Astrocyte (in vitro differentiated cells and primary cell): Measurements from ENCODE around the gene TASOR. TPM values are rescaled to one million over a fixed set of nuclear protein-coding genes. Genes with fewer than 3 reads are reported as not detected.
"Not testable (repeated sequence)": the region's sequence is repeated elsewhere in the genome, so short reads cannot be mapped to it uniquely, and the experiment has no call there.

Experiments used
- DNase-seq: peaks from one replicate; pipeline ENCODE4 v3.0.0-alpha.2; 2010; ENCODE audit warnings: low read depth
- FAIRE-seq: peaks from 2 replicates; lab custom pipeline; 2011; peaks lifted over from hg19 to GRCh38; lab: Jason Lieb, UNC
- H2AFZ ChIP-seq: 2 replicates; pipeline ENCODE4 v1.6.0; 2012; ENCODE audit warnings: low read depth, low read length, inconsistent platforms
- H3K27ac ChIP-seq: 2 replicates; pipeline ENCODE4 v1.5.1; 2011; ENCODE audit warnings: low read depth, low read length, inconsistent platforms
- H3K27me3 ChIP-seq: 2 replicates; pipeline ENCODE4 v1.6.0; 2011; ENCODE audit warnings: low read length, inconsistent platforms; ENCODE audit not compliant: insufficient read depth
- H3K36me3 ChIP-seq: 2 replicates; pipeline ENCODE4 v1.5.1; 2011; ENCODE audit warnings: low read length, inconsistent platforms; ENCODE audit not compliant: insufficient read depth
- H3K4me1 ChIP-seq: 2 replicates; pipeline ENCODE4 v1.5.1; 2011; ENCODE audit warnings: low read length, inconsistent platforms; ENCODE audit not compliant: insufficient read depth
- H3K4me2 ChIP-seq: 2 replicates; pipeline ENCODE4 v1.6.0; 2012; ENCODE audit warnings: low read length, inconsistent platforms
- H3K4me3 ChIP-seq: 2 replicates; pipeline ENCODE4 v1.5.1; 2011; ENCODE audit warnings: low read depth, mild to moderate bottlenecking, low read length, inconsistent platforms; ENCODE audit not compliant: insufficient read depth
- H3K79me2 ChIP-seq: 2 replicates; pipeline ENCODE4 v1.6.0; 2012; ENCODE audit warnings: mild to moderate bottlenecking, low read length, inconsistent platforms; ENCODE audit not compliant: insufficient read depth
- H3K9ac ChIP-seq: 2 replicates; pipeline ENCODE4 v1.6.0; 2012; ENCODE audit warnings: mild to moderate bottlenecking, low read length, inconsistent platforms
- H3K9me3 ChIP-seq: 2 replicates; pipeline ENCODE4 v1.5.1; 2012; ENCODE audit warnings: low read depth, mild to moderate bottlenecking, low read length, inconsistent platforms; ENCODE audit not compliant: insufficient read depth
- H4K20me1 ChIP-seq: 2 replicates; pipeline ENCODE4 v1.6.0; 2012; ENCODE audit warnings: low read length, inconsistent platforms; ENCODE audit not compliant: insufficient read depth
- H3K27ac Mint-ChIP-seq: one replicate; pipeline ENCODE4 v1.8.0; 2021; ENCODE audit warnings: mild to moderate bottlenecking, mixed read lengths; ENCODE audit not compliant: unreplicated experiment
- H3K27me3 Mint-ChIP-seq: one replicate; pipeline ENCODE4 v1.8.0; 2021; ENCODE audit warnings: low read depth, mixed read lengths; ENCODE audit not compliant: unreplicated experiment
- H3K36me3 Mint-ChIP-seq: one replicate; pipeline ENCODE4 v1.8.0; 2021; ENCODE audit warnings: low read depth, mixed read lengths; ENCODE audit not compliant: unreplicated experiment
- H3K4me1 Mint-ChIP-seq: one replicate; pipeline ENCODE4 v1.8.0; 2021; ENCODE audit warnings: low read depth, mixed read lengths; ENCODE audit not compliant: unreplicated experiment
- H3K4me3 Mint-ChIP-seq: one replicate; pipeline ENCODE4 v1.8.0; 2021; ENCODE audit warnings: mild to moderate bottlenecking, moderate library complexity, mixed read lengths; ENCODE audit not compliant: unreplicated experiment
- H3K9me3 Mint-ChIP-seq: one replicate; pipeline ENCODE4 v1.8.0; 2021; ENCODE audit warnings: mild to moderate bottlenecking, mixed read lengths; ENCODE audit not compliant: unreplicated experiment
- EZH2 ChIP-seq: IDR thresholded peaks from 2 replicates; pipeline ENCODE4 v1.6.1; 2012; ENCODE audit warnings: mild to moderate bottlenecking, low read length, inconsistent platforms; ENCODE audit not compliant: insufficient read depth
- total RNA-seq: library from RNA; stranded (reverse); gene quantifications from 2 replicates; pipeline ENCODE4 v1.2.1, GENCODE V29; 2021
- TF ChIP-seq, protein P1 (sequence below): IDR thresholded peaks from 2 replicates; pipeline ENCODE4 v1.5.1; 2011; ENCODE audit warnings: low read depth, mild to moderate bottlenecking, inconsistent platforms, low read length, moderate library complexity; ENCODE audit not compliant: insufficient read depth

The TASOR gene
- total RNA-seq, 1 donor from 2014 or later: 42.0 TPM

DNA sequence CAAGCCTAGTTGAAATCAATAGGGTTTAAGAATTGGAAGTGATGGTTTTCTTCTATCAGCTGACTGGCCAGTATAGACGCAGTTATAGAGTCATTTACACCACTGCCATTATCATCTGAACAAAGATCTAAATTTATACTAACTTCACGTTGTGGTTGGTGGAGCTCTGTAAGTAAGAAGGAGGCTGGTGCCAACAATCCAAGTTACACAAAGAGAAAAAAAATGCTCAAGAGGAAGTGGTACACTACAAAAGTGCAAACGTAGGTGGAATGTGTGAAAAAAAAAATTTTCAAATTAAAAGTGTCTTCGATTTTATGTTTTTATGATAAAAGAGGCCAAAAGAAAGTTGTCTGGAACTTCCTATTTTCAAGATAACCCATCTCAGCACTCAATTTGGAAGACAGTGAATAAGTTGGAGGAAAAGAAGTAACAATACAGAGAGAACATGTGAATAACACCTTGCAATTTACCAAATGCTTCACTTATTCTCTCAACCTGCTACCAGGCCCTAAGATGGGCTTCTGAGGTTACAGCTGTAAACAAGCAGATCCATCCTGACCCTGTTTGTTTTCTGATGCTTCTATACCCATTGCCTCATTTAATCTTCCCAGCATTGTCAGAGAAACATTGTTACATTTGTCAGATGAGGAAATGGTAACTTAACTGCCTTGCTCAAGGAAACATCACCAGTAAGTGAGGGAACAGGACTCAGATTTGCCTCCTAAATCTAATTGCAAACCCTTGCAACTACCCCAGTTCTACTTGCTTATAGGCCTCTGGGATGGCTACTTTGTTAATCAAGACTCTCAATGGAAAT, 12.0 kb upstream of the TASOR start:
- Histone ChIP-seq H3K36me3 (no peaks in the 10 kb centered on the region), H2AFZ (no peak overlapping the region), H3K9me3 (no peaks in the 10 kb centered on the region), H3K4me2 (no peak overlapping the region), H3K9ac (no peak overlapping the region), H4K20me1 (no peaks in the 10 kb centered on the region), H3K4me1 (no peaks in the 10 kb centered on the region), H3K79me2 (no peaks in the 10 kb centered on the region), H3K27me3 (peaks cover 4% of the 10 kb centered on the region), H3K27ac (no peak overlapping the region), H3K4me3 (no peak overlapping the region)
- Mint-ChIP-seq H3K9me3 (peaks cover 5% of the 10 kb centered on the region), H3K36me3 (no peaks in the 10 kb centered on the region), H3K4me1 (peaks cover 16% of the 10 kb centered on the region), H3K27me3 (no peaks in the 10 kb centered on the region), H3K27ac (no peak overlapping the region), H3K4me3 (no peak overlapping the region)
- DNase-seq (no peak), FAIRE-seq (no peak)
- TF ChIP-seq, protein P1, sequence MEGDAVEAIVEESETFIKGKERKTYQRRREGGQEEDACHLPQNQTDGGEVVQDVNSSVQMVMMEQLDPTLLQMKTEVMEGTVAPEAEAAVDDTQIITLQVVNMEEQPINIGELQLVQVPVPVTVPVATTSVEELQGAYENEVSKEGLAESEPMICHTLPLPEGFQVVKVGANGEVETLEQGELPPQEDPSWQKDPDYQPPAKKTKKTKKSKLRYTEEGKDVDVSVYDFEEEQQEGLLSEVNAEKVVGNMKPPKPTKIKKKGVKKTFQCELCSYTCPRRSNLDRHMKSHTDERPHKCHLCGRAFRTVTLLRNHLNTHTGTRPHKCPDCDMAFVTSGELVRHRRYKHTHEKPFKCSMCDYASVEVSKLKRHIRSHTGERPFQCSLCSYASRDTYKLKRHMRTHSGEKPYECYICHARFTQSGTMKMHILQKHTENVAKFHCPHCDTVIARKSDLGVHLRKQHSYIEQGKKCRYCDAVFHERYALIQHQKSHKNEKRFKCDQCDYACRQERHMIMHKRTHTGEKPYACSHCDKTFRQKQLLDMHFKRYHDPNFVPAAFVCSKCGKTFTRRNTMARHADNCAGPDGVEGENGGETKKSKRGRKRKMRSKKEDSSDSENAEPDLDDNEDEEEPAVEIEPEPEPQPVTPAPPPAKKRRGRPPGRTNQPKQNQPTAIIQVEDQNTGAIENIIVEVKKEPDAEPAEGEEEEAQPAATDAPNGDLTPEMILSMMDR: no peak
- TF ChIP-seq EZH2: no peak

DNA sequence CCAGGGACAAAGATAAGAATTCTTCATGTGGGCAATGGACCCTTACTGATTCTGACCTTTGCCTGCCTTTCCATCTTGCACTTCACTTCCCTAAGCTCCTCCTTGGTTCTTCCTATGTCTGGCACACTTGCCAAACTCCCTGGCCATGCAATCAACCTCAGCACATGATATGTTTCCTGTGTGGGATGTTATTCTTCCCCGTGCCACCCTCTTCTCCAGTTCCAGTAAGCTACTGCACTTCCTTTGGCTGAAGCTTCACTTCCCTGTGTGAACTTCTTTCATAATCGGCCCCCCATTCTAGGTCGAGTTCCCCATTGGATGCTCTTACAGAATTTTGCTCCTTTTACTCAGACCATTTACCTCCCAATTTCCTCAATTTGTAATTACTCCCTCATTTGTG, 10.7 kb upstream of the TASOR start:
- no peak overlapping the region for H3K9ac ChIP-seq
- H3K79me2 ChIP-seq: no peaks in the 10 kb centered on the region
- no peak for DNase-seq
- H3K4me1 Mint-ChIP-seq: peaks cover 14% of the 10 kb centered on the region
- no peak overlapping the region for H2AFZ ChIP-seq
- H3K4me3 Mint-ChIP-seq: no peak overlapping the region
- H4K20me1 ChIP-seq: no peaks in the 10 kb centered on the region
- H3K27me3 Mint-ChIP-seq: no peaks in the 10 kb centered on the region
- H3K27ac ChIP-seq: no peak overlapping the region
- no peak overlapping the region for H3K4me3 ChIP-seq
- no peak for FAIRE-seq
- no peaks in the 10 kb centered on the region for H3K4me1 ChIP-seq
- no peak overlapping the region for H3K27ac Mint-ChIP-seq
- H3K36me3 ChIP-seq: no peaks in the 10 kb centered on the region
- no peaks in the 10 kb centered on the region for H3K36me3 Mint-ChIP-seq
- no peak overlapping the region for H3K4me2 ChIP-seq
- H3K9me3 Mint-ChIP-seq: peaks cover 5% of the 10 kb centered on the region
- no peaks in the 10 kb centered on the region for H3K27me3 ChIP-seq
- H3K9me3 ChIP-seq: no peaks in the 10 kb centered on the region
- no peak for TF ChIP-seq EZH2
- TF ChIP-seq, protein P1: no peak

DNA sequence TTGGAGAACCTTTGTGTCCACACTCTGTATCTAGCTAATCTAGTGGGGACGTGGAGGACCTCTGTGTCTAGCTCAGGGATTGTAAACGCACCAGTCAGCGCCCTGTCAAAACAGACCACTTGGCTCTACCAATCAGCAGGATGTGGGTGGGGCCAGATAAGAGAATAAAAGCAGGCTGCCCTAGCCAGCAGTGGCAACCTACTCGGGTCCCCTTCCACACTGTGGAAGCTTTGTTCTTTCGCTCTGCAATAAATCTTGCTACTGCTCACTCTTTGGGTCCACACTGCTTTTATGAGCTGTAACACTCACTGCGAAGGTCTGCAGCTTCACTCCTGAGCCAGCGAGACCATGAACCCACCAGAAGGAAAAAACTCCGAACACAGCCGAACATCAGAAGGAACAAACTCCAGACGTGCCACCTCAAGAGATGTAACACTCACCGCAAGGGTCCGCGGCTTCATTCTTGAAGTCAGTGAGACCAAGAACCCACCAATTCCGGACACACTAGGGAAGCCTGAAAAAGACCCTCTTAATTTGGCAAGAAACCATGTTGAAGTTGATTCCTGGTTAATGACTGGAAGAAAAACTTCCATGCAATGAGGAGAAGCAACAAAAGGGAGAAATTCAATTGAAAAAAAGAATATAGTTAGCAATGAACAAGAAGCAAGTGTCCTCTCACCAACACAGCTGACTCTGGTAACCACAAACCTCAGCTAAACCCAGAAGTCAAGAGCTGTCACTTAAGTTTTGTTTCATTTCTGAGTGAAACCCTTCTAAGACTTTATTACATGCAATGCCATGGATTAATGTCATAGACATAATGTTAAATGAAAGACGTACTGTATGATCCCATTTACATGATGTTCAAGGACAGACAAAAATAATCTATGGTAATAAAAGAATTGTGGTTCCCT, 9.7 kb upstream of the TASOR start:
- not testable (repeated sequence) for H3K4me3 Mint-ChIP-seq, H3K27me3 Mint-ChIP-seq, H3K4me1 ChIP-seq, H3K9me3 Mint-ChIP-seq, H2AFZ ChIP-seq, H4K20me1 ChIP-seq, H3K79me2 ChIP-seq, H3K27me3 ChIP-seq, H3K9ac ChIP-seq, H3K36me3 ChIP-seq, H3K27ac Mint-ChIP-seq, H3K36me3 Mint-ChIP-seq, H3K4me2 ChIP-seq, H3K9me3 ChIP-seq, FAIRE-seq, DNase-seq, H3K4me3 ChIP-seq, H3K27ac ChIP-seq
- peaks cover 14% of the 10 kb centered on the region for H3K4me1 Mint-ChIP-seq

DNA sequence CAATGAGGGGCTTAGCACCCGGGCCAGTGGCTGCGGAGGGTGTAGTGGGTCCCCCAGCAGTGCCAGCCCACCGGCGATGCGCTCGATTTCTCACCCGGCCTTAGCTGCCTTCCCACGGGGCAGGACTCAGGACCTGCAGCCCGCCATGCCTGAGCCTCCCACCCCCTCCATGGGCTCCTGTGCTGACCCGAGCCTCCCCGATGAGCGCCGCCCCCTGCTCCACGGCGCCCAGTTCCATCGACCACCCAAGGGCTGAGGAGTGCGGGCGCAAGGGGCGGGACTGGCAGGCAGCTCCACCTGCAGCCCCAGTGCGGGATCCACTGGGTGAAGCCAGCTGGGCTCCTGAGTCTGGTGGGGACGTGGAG, 8.9 kb upstream of the TASOR start:
- H3K27ac ChIP-seq, H3K4me1 ChIP-seq, H3K36me3 ChIP-seq, H3K27ac Mint-ChIP-seq, H3K36me3 Mint-ChIP-seq, H3K9me3 Mint-ChIP-seq, H3K9ac ChIP-seq, H3K79me2 ChIP-seq, H3K4me2 ChIP-seq, H3K27me3 ChIP-seq, FAIRE-seq, H2AFZ ChIP-seq, H3K27me3 Mint-ChIP-seq, DNase-seq, H3K9me3 ChIP-seq, H3K4me3 ChIP-seq, H3K4me3 Mint-ChIP-seq, H4K20me1 ChIP-seq: not testable (repeated sequence)
- H3K4me1 Mint-ChIP-seq: peaks cover 14% of the 10 kb centered on the region
